ENCODE measurements around the gene MARCHF3.

The MARCHF3 gene

GRCh38 chr5:126975796-126976195, 54.6 kb downstream of the MARCHF3 start:
- no peak for TF ChIP-seq ZNF274 (IDR thresholded peaks at IDR 0.05; ENCODE audit: low read depth, low read length)
- H3K4me3 ChIP-seq (ENCODE audit: low read length), result no peak overlapping the region

GRCh38 chr5:126973193-126973592, 57.2 kb downstream of the MARCHF3 start:
- no peak overlapping the region for H3K4me3 ChIP-seq (ENCODE audit: low read length)
- TF ChIP-seq ZNF274 (IDR thresholded peaks at IDR 0.05; ENCODE audit: low read depth, low read length), result no peak

- no peak for TF ChIP-seq ZNF274 (IDR thresholded peaks at IDR 0.05; ENCODE audit: low read depth, low read length)
- peak overlapping the region; percentile 48; the same call in 1 of the 2 replicates for H3K4me3 ChIP-seq (ENCODE audit: low read length)
Observed at GRCh38 chr5:126972062-126972895, 58.1 kb downstream of the MARCHF3 start.

GRCh38 chr5:126971455-126972031, 58.8 kb downstream of the MARCHF3 start:
- peak overlapping the region; percentile 43; the same call in 1 of the 2 replicates for H3K4me3 ChIP-seq (ENCODE audit: low read length)
- TF ChIP-seq ZNF274 (IDR thresholded peaks at IDR 0.05; ENCODE audit: low read depth, low read length), result no peak

GRCh38 chr5:126970517-126971017, 59.8 kb downstream of the MARCHF3 start:
- peak overlapping the region; percentile 29; the same call in 1 of the 2 replicates for H3K4me3 ChIP-seq (ENCODE audit: low read length)
- no peak for TF ChIP-seq ZNF274 (IDR thresholded peaks at IDR 0.05; ENCODE audit: low read depth, low read length)

- TF ChIP-seq ZNF274 (IDR thresholded peaks at IDR 0.05; ENCODE audit: low read depth, low read length), result no peak
- H3K4me3 ChIP-seq (ENCODE audit: low read length), result no peak overlapping the region; the same call in 1 of the 2 replicates
Observed at GRCh38 chr5:126969548-126969947, 60.8 kb downstream of the MARCHF3 start.

GRCh38 chr5:126967808-126968466, 62.4 kb downstream of the MARCHF3 start:
- no peak for TF ChIP-seq ZNF274 (IDR thresholded peaks at IDR 0.05; ENCODE audit: low read depth, low read length)
- no peak overlapping the region for H3K4me3 ChIP-seq (ENCODE audit: low read length)

DNA sequence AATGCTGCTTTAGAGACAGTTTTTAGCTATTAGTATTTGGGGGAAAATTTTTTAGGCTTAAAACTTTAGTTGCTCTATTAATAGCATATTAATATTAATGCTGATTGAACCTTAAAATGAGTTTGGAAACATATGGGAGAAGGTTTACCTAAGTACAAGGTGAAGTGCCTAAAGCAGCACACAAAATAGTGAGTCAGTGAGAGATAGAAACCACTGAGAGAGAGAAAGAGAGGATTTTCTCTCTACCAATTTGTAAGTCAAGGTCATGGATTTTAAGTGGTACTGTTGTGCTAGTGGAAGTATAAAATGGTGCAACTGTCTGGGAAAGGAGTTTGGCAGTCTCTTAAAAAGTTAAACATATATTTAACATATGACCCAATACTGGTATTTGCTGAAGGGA, 64.9 kb downstream of the MARCHF3 start:
- H3K4me3 ChIP-seq (ENCODE audit: low read length), result no peak overlapping the region
- no peak for TF ChIP-seq ZNF274 (IDR thresholded peaks at IDR 0.05; ENCODE audit: low read depth, low read length)

DNA sequence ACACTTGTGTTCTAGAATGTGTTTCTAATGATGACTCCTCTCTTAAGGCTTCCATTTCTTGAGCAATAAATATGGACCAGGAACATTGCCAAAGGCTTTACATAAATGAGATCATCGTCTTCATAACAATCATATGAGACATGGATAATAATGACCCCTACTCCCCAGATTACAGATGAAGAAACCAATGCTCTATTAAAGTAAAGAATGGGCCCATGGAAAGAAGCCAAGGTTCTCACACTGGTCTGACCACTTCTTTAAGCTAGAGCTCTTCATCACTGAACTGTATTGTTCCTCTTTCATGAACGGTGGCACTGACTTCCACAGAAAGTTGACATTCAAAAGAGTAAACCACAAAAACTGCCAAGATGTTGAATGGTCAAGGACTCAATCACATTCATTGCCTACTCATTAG, 65.3 kb downstream of the MARCHF3 start:
- H3K4me3 ChIP-seq (ENCODE audit: low read length), result no peak overlapping the region
- TF ChIP-seq ZNF274 (IDR thresholded peaks at IDR 0.05; ENCODE audit: low read depth, low read length), result no peak

DNA sequence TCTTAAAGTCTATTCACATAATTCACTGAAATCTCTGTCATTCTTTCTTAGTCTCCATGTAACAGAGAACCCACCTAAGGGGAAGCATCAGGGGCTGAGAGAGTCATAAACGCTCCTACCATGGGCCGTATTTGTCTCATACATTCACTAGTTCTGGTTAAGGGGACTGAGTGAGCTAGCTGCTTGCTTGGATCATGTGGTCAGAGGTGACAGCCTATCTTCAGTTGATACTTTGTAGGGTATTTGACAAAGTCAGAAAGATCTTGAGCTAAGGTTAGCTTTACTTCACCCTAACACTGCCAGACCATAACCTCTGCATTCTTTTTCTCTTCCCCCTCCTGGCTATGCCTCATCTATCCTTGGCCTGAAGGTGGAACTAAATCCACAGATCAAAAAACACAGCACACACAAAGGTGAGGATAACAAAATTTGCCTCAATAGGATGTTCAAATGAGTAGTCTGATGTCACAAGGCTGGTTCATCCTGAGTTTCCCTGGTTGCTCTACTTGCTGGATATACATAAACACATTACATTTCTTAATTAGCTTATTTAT, 66.5 kb downstream of the MARCHF3 start:
- no peak for TF ChIP-seq ZNF274 (IDR thresholded peaks at IDR 0.05; ENCODE audit: low read depth, low read length)
- no peak overlapping the region for H3K4me3 ChIP-seq (ENCODE audit: low read length)

- TF ChIP-seq ZNF274 (IDR thresholded peaks at IDR 0.05; ENCODE audit: low read depth, low read length), result no peak
- H3K4me3 ChIP-seq (ENCODE audit: low read length), result no peak overlapping the region
Observed at GRCh38 chr5:126961702-126962101, 68.7 kb downstream of the MARCHF3 start.

- TF ChIP-seq ZNF274 (IDR thresholded peaks at IDR 0.05; ENCODE audit: low read depth, low read length), result no peak
- H3K4me3 ChIP-seq (ENCODE audit: low read length), result no peak overlapping the region
Observed at GRCh38 chr5:126961128-126961527, 69.2 kb downstream of the MARCHF3 start.

GRCh38 chr5:126959188-126959587, 71.2 kb downstream of the MARCHF3 start:
- no peak for TF ChIP-seq ZNF274 (IDR thresholded peaks at IDR 0.05; ENCODE audit: low read depth, low read length)

GRCh38 chr5:126956991-126957390, 73.4 kb downstream of the MARCHF3 start:
- H3K4me3 ChIP-seq (ENCODE audit: low read length), result no peak overlapping the region
- TF ChIP-seq ZNF274 (IDR thresholded peaks at IDR 0.05; ENCODE audit: low read depth, low read length), result no peak

More at GRCh38 chr5:126959188-126959587, 71.2 kb downstream of the MARCHF3 start:
- no peak overlapping the region for H3K4me3 ChIP-seq (ENCODE audit: low read length)
